ENCODE results near the gene WDR26.
A peak's percentile ranks its signal among the peaks of the same experiment; 100 is the strongest.
"Not testable (repeated sequence)": the region's sequence is repeated elsewhere in the genome, so short reads cannot be mapped to it uniquely, and the experiment has no call there.

Gene WDR26

DNA sequence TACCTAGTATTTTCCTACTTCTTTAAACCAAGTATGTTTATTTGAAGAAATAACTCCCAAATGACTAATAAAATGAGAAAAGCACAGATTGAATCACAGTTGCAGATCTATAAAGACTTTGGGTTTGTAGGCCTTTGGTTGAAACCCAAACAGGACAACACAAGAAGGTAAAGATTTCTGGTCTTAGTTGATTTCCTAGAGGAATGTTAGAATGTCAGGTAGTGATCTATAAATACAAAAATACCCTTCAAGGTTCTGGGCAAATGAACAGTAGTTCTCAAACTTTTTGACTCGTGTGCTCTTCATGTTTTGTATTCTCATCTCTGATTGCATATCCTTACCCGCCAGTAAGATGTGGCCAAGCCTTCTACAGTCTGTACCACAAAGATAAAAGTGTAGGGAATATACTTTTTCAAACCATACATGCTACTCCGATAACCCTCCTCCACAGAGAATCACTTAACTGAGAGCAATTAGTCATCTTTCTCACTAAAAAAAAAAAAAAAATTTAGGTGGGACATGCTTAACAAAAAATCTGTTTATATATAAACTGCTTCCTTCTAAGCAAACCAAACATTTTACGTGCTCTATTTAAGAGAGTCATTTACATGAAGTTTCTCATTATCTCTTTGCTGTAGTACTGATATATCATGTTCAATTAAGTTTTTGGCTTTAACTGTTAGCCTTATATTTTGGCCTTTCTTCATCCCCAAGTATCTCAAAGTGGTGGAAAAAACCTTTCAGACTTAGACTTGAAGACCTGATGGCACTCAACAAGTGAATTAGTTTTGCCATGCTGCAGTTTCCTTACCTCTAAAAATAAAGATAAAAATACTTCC lies 42.0 kb downstream of the WDR26 start:
- no peak for DNase-seq

DNA sequence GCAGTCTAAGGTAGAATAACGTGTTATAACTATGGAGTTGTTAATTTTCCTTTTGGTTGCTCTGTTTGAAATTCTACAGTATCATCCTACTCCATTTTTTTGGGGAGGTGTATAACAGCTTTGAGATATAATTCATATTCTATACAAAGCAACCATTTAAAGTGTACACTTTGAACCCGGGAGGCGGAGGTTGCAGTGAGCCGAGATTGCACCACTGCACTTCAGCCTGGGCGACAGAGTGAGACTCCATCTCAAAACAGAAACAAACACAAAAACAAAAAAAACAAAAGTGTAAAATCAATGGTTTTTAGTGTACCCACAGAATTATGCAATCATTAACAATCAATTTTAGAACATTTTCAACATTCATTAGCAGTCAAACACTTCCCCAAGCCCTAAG lies 44.1 kb downstream of the WDR26 start:
- DNase-seq = no peak

DNA sequence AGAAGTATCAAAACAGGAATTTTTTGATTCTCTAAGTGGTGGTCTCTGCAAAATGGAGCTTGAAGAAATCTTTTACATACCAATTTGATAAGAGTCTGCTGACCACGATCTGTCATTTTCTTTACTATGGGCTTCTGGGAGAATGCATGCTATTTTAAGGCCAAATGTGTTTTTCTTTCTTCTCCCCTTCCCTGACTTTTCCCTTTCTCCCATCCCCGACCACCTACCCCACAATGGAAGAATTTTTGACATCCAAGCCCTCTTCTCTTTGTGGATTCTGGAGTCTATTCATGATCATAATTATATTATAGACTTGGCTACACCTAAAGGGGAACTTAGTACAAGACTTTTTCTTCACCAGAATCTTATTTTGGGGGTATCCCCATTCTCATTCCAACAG lies 46.7 kb downstream of the WDR26 start:
- no peak for DNase-seq

DNA sequence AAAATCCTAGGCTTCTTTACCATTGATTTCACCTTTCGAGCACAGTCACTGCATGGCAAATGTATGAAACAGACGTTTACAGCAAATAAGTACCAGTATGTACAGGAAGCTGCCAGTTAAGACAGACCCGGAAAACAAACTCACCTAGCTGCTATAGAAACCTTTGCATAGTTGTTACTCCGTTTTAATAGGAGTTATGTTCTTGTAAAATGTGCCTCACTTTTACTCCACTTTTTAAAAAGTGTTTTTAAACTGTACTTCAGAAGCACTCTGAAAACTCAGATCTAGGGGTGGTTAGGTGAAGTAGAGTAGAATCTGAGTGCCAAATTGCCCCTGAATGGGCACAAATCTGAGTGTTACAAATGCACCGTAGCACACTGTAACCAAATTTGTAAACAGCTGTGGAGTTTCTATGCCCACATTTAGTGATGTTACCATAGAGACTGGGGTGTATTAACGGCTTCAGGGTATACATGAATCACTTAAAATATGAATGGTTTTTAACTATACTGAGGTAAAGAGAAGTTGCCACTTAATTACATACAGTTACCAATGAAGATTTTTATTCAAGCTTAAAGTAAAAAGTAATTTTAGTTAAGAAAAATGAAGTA lies 47.2 kb downstream of the WDR26 start:
- peak; percentile 19 for DNase-seq

DNA sequence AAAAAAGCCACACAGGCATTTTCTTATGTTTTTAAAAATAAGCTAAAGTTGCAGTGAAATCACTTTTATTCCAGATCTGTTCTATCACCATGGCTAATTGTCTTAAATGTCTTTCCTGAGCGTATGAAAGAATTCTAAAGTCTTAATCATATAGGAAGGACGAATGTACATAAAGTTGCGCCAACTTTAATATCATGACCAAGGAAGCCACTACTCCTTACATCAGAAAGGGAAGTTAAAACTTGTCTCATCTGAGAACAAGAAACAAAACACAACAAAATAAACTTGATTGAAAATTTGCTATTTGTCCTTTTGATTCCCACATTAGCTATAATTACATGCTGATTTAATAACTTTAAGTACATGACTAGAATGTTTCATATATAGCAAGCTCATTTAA lies 51.4 kb downstream of the WDR26 start:
- DNase-seq = no peak

DNA sequence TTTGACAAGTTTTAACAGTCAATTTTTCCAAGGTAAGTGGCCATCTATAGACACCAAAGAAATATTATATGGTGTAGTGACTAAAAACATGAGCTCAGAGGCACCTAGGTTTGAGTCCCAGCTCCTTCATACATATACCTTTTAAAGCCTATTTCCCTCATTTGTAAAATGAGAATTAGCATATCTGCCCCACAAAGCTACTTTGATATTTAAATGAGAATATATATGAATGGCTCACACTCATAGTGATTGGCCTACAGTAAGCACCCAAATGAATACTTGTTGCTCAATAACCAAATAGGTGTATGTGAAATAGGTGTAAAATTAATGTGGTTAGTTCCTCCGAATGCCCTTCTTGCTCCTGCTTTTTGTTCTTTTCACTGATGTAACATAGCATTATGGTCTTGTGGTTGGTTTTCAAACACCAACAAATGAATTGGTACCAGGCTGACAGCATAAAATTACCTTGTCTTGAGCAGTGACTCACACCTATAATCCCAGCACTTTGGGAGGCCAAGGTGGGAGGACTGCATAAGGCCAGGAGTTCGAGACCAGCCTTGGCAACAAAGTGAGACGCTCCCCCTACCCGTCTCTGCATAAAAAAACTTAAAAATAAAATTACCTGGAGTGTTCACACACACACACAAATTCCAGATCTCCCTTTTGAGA lies 52.6 kb downstream of the WDR26 start:
- peak; percentile 48 for DNase-seq

DNA sequence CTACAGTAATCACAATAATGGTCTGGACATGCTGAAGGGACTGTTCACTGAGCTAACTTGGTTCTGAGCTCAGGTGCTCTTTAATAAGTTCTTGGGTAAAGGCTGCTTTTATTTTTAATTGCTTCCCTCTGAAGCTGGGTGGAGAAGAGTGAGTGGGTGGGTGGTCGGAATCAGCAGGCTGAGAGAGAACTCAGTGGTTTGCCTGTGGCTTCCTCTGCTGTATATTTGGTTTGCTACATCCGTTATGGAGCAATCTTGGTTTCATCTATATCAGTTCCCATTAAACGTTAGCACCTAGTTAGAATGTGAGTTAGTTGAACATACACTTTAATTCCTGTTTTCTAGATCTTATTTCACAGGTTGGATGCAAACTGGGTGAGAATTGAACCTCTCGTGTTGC lies 54.6 kb downstream of the WDR26 start:
- DNase-seq = peak; percentile 84

DNA sequence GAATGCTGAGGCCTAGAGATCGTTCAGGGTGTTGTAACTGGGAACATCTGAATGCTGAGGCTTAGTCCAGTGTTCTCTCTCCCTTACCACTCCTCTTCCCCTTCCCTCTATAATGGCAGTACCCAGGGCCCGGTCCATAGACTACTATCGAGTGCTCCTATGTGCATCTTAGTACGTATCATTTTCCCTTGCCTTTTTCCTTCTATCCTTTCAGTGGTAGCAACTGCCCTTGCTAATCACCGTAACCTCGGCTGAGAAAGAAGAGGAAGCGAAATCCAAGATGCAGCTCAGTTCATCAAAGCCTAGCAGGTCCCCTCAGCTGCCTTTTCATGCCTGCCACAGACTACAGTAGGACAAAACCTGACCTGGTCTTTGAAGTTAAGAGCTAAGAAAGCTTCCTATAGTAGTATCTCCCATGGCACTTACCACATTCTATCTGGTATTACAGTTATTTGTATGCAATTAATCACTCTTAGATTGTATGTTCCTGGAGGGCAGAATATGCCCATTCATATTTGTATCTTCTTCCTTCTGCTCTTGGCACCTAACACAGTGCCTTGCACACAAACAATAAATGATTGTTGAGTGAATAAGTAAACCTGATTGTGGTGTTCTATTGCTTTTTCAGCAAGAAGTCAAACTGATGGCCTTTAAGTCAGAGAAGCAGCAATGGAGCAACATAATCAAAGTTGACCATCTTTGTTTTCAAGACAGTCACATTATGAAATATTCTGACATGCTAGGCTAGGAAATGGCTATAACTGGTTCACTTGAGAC lies 55.6 kb downstream of the WDR26 start:
- no peak for DNase-seq

DNA sequence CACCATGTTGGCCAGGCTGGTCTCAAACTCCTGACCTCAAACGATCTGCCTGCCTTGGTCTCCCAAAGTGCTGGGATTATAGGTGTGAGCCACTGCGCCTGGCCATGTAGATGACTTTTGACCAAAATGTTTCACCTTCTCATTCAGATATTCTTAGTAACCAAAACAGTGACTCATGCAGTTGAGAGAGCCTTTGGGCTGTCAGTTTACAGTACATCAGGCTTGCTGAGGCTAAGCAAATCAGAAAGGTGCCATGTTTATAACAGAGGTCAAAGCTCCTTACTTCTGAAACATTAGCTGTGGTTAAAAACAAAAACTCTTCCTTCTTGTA lies 57.0 kb downstream of the WDR26 start:
- DNase-seq = peak; percentile 84

DNA sequence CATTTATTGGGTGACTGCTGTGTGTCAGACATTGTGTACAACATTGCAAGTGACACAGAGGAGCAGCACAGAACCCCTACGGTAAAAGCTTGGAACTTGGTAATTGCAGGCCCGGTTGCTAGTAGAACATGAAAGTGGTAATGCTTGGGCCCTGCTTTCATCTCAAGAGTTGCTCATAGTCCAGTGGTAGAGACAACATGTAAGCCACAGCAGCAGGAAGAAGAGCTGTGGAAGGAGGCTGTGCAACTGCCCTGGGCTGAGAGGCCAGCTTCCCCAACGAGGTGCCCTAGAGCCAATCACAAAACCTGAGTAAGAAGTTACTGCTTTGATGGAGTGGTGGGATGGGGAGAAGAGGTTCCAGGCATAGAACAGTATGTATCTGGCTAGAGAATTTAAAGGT lies 59.5 kb downstream of the WDR26 start:
- DNase-seq = peak; percentile 45

DNA sequence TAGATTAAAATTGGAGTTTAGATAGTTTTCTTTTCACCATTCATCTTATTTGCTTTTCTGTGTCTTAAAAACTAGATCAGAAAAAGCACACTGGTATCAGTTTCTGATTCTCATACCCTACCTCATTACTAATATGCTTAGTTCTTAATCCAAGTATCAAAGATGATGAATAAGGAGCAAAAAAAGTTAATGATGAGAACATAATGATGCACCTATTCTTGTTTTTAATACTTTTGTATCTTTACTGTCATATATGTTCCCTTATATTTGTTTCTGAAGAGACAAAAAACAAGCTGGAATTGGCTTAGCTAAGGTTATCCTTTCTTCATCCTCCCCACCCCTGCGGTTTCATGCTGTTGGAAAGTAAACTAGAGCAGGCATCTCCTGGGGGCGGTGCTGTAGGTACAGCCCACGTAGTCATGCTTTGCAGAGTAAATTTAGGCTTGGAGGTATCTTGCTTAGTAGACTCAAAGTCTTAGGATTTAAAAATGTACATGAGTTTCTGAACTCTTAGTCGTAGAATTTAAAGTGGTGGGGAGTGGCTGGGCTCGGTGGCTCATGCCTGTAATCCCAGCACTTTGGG lies 61.5 kb downstream of the WDR26 start:
- no peak for DNase-seq

DNA sequence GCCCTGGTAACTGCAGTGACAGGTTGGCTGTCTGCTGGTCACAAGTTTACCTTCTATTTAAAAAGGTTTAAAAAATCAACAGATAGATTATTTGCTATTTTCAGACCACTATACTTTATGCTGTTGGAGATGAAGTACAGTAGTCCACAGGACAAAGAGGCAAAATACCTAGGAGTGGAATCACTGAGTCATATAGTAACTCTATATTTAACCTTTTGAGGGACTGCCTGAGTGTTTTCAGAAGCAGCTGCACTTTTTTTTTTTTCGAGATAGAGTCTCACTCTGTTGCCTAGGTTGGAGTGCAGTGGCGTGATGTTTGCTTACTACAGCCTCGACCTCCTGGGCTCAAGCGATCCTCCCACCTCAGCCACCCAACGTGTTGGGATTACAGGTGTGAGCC lies 66.2 kb downstream of the WDR26 start:
- DNase-seq = peak; percentile 55

DNA sequence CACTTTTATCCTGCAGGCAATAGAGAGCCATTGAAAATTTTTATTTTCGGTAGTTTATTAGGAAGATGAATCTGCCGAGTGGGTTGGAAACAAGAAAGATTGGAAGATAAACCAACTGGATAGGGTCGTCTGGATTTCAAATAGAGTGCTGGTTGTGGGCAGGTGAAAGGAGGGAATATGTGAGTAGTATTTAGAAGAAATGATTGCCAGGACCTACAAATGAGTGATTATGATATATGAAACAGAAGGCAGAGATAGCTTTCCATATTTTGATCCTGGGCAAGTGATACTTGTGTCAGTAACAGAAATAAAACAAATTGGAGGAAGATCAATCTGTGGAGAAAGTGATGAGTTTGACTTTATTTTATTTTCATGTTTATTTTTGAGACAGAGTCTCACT lies 75.4 kb downstream of the WDR26 start:
- no peak for DNase-seq

DNA sequence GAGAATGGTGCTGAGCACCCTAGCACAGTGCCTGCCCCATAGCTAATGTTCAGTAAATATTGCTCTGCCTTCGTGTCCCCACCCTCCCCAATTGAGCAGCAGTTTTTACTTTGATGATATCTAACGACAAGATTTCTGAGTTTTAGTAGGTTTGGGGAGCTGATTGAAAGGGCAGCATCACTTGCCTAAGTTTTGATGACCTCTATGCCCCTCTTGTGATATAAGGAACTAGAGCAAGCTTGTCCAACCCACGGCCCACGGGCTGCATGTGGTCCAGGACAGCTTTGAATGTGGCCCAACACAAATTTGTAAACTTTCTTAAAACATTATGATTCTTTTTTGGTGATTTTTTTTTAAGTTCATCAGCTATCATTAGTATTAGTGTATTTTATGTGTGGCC lies 76.4 kb downstream of the WDR26 start:
- DNase-seq = no peak

DNA sequence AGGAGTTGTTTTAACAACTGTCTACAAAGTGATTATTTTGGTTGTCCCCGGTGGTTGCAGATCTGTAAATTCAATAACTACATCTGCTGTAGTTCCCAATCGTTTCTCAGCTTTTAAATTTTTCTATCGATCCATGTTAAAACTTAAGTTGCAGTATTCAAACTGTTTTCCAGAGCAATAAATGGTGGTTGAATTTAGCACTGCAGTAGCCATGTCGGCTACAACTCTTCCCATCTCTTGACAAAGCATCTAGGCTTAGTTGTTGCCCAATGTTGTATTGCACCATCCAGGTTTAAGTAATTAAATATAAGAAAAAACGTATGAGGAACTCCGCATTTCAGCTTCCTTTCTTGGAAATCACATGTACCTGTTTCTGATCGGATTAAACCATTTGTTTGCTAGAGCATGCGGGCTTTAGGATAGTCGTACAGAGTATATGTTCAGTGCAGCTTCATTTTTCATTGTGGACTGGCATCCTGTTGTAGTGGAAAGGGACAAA lies 76.9 kb downstream of the WDR26 start:
- no peak for DNase-seq

DNA sequence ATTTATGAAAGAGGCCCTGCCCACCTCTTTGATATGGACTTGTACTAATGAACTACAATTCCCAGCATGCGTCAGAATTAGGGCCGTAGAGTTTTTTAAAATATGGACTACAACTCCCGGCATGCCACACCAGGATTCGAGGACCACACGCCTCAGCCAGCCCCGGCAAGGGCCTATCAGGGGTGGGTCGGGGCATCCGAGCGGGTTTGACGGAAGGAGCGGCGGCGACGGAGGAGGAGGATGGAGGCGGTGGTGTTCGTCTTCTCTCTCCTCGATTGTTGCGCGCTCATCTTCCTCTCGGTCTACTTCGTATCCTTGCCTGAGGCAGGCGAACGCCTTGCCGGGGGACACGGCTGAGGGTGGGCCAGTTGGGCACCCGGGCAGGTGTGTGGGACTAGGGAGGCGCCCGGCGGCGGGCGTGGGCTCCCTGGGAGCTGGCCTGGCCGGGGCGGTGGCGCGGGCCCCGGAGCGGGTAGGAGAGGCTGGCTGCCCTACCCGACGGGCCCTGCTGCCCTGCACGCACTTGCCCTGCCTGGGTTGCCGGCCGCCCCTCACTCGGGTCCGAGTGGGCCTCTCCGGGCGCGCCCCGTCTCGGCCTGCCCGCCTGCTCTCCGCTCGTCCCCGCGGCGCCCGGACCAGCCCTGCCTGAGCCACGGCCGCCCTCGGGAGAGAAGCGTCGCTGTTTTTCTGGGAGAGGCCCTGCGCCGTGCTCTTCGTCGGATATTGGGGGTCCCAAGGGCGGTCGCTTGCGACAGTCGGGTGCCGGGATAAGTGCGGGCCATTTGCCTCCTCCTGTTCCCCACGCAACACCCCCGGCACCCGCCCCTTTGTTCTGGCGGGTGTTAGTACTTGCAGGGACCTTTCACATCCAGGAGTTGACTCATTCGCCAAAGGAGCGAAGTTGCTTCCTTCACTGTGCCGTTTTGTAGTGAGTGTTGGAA lies 77.6 kb downstream of the WDR26 start, which contains the start of gene CNIH4:
TSS of gene CNIH4 (plus strand) at position 195 of the 941 bp plus-strand sequence. CDS start at position 241, 46 bp downstream.
- DNase-seq = peak; percentile 97

DNA sequence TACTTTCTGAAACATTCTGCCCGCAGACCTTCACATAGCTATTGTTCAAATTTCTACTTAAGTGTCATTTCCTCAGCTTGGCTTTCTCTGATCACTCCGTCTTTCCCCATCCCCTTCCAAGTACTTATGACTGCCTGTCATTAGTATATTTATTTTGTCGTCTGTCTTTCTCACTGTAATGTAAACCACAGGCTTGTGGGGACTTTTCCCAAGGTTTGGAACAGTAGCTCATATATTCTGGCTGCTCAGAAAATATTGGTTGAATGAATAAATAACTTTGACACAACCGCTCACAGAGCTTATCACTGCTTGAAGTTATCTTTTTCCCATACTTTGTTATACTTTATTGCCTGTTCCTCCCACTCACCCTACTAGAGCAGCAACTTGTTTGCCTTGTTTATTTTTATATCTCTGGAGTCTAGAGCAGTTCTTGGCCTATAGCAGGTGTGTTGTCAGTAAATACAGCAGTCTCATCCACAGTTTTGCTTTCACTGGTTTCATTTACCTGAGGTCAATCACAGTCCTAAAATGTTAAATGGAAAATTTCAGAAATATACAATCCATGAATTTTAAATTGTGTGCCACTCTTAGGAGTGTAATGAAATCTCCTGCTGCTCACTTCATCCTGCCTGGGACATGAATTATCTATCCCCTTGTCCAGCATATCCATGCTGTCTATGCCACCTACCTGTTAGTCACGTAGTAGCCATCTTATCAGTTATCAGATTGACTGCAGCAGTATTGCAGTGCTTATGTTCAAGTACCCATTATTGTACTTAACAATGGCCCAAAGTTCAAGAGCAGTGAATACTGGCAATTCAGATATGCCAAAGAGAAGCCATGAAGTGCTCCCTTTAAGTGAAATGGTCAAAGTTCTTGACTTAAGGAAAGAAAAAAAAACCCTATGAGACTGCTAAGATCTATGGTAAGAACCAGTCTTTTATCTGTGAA lies 80.3 kb downstream of the WDR26 start:
- DNase-seq = no peak

DNA sequence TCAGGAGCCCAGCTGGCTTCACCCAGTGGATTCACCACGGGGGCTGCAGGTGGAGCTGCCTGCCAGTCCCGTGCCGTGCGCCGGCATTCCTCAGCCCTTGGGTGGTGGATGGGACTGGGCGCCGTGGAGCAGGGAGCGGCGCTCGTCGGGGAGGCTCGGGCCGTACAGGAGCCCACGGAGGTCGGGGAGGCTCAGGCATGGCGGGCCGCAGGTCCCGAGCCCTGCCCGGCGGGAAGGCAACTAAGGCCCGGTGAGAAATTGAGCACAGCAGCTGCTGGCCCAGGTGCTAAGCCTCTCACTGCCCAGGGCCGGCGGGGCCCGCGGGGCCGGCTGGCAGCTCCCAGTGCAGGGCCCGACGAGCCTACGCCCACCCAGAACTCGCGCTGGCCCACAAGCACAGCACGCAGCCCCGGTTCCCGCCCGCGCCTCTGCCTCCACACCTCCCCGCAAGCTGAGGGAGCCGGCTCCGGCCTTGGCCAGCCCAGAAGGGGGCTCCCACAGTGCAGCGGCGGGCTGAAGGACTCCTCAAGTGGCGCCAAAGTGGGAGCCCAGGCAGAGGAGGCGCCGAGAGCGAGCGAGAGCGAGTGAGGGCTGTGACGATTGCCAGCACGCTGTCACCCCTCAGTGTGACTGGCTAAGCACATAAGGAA lies 82.0 kb downstream of the WDR26 start:
- DNase-seq = not testable (repeated sequence)

DNA sequence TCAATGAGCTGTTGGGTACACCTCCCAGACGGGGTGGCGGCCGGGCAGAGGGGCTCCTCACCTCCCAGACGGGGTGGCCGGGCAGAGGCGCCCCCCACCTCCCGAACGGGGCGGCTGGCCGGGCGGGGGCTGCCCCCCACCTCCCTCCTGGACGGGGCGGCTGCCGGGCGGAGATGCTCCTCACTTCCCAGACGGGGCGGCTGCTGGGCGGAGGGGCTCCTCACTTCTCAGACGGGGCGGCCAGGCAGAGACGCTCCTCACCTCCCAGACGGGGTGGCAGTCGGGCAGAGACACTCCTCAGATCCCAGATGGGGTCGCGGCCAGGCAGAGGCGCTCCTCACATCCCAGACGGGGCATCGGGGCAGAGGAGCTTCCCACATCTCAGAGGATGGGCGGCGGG lies 84.9 kb downstream of the WDR26 start:
- not testable (repeated sequence) for DNase-seq

DNA sequence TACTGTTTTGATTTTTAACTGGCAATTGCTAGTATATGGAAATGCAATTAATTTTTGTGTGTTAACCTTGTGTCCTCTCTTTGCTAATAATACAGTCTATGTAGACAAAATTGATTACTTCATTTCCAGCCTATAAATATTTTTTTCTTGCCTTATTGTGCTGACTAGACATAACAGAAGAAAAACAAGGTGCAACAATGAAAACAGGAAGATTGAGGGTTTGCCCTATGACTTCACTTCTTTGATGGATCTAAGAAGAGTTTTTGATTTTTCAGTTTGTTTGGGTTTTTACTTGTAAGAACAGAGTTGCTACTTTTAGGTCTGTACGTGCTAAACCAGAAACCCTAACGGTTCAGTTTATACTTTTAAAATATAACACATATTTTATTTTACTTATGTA lies 86.5 kb downstream of the WDR26 start:
- DNase-seq = no peak

All from activated CD4-positive, alpha-beta T cell treated with anti-CD3 and anti-CD28 coated beads, Interleukin-10, Interleukin-2, amounts not matched to agents 100 ng/mL and 50 ng/mL, durations not matched to agents 16 hours and 8 hours (primary cell).